Naive thymus-derived CD8-positive, alpha-beta T cell (primary cell): ENCODE measurements around the gene BBX. TPM values are rescaled to one million over a fixed set of nuclear protein-coding genes. Genes with fewer than 3 reads are reported as not detected.
"Not testable (repeated sequence)": the region's sequence is repeated elsewhere in the genome, so short reads cannot be mapped to it uniquely, and the experiment has no call there.

Experiments used
- ATAC-seq, 2 donors: fragments of 150-1000 bp; cut with Tn5 transposase in 1 of 2; sonication (Bioruptor Pico), chemical (Tn5 transposase) in 1 of 2; 1 replicate in 1 of 2; 2 replicates in 1 of 2; pipeline ENCODE4 v1.10.0; 2021; ENCODE audit warnings: mild to moderate bottlenecking in 2 of 2, moderate library complexity in 2 of 2
- POLR2A ChIA-PET: fragments of 350-600 bp; sonication (Branson Sonifier 250); formaldehyde crosslinking; loops from one replicate; lab custom pipeline; 2021; ENCODE audit warnings: antibody characterized with exemption; lab: Charles Lee
- DNase-seq, 10 donors: peaks; one replicate each; pipeline versions ENCODE4 v3.0.0 to v3.0.0-alpha.2; 2020 to 2022
- H3K27ac Mint-ChIP-seq, 10 donors: one replicate each; pipeline ENCODE4 v1.8.0; 2020 to 2022; ENCODE audit warnings: mild to moderate bottlenecking in 10 of 10, mixed read lengths in 10 of 10, moderate library complexity in 4 of 10, inconsistent platforms in 1 of 10
- H3K27me3 Mint-ChIP-seq, 5 donors: one replicate each; pipeline ENCODE4 v1.8.0; 2021 to 2022; ENCODE audit warnings: mixed read lengths in 5 of 5
- H3K36me3 Mint-ChIP-seq, 3 donors: one replicate each; pipeline ENCODE4 v1.8.0; 2020 to 2022; ENCODE audit warnings: mixed read lengths in 3 of 3, mild to moderate bottlenecking in 2 of 3, inconsistent platforms in 1 of 3
- H3K4me1 Mint-ChIP-seq, 4 donors: one replicate each; pipeline ENCODE4 v1.8.0; 2021 to 2022; ENCODE audit warnings: mixed read lengths in 4 of 4
- H3K4me3 Mint-ChIP-seq, 10 donors: one replicate each; pipeline ENCODE4 v1.8.0; 2020 to 2022; ENCODE audit warnings: mild to moderate bottlenecking in 10 of 10, mixed read lengths in 10 of 10, moderate library complexity in 6 of 10, inconsistent platforms in 1 of 10
- H3K9me3 Mint-ChIP-seq, 9 donors: one replicate each; pipeline ENCODE4 v1.8.0; 2020 to 2022; ENCODE audit warnings: mixed read lengths in 9 of 9, mild to moderate bottlenecking in 3 of 9, inconsistent platforms in 1 of 9, moderate library complexity in 1 of 9
- polyA plus RNA-seq, 3 donors: library from polyadenylated mRNA; unstranded; fragments of 300-500 nt; fragmentation: Illumina TruSeq; gene quantifications; one replicate each; pipeline ENCODE4 v1.2.3, GENCODE V29; 2021
- total RNA-seq, 8 experiments: library from RNA in 2 of 8; stranded (reverse) in 2 of 8; gene quantifications; one replicate each; pipeline ENCODE4 v1.2.3 and lab custom pipeline; 2021 to 2026

Gene BBX
- total and polyA plus RNA-seq, 5 experiments from 2014 or later, result 86.9 to 95.4 (median 93.2) TPM

DNA sequence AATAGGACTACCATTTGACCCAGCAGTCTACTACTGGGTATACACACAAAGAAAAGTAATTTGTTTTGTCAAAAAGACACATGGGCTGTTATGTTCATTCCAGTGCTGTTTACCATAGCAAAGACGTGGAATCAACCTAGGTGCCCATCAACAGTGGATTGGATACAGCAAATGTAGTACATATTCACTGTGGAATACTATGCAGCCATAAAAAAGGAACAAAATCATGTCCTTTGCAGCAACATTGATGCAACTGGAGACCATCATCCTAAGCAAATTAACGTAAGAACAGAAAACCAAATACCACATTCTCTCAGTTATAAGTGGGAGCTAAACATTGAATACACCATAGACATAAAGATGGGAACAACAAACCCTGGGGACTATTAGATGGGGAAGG is 25.8 kb downstream of the BBX start:
- Mint-ChIP-seq H3K27me3 (no peaks in the 10 kb centered on the region), H3K9me3 (peaks cover 0 to 4% (median 2%) of the 10 kb centered on the region in 9 donors), H3K4me1 (peaks cover 23 to 54% (median 29%) of the 10 kb centered on the region in 4 donors), H3K4me3 (no peak overlapping the region), H3K36me3 (peaks cover 8 to 30% (median 18%) of the 10 kb centered on the region in 3 donors), H3K27ac (no peak overlapping the region)
- DNase-seq, result no peak
- no peak for ATAC-seq
- POLR2A ChIA-PET, result no interaction called here

DNA sequence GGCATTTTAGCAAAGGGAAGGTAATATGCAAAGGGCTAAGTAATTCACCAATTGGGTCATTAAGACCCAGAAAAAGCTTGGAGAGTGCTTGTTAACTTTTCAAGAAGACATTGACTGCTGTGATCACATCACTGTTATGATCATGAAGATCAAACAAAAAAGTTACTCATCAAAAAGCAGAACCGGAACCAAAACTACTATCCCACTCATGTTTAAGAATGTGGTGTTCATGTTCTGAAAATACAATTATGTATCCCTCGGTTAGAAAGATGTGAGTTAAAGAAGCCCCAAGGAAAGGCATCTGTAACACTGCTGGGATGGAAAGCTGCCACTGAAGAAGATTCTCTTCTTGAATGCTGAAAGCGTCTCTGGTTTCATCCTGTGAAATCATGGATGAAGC is 32.6 kb downstream of the BBX start:
- DNase-seq (no peak), ATAC-seq (no peak)
- Mint-ChIP-seq H3K36me3 (peaks cover 0 to 20% (median 4%) of the 10 kb centered on the region in 3 donors), H3K4me3 (no peak overlapping the region), H3K27ac (peak overlapping the region in 1 of 10 donors; percentile 26), H3K4me1 (peaks cover 24 to 50% (median 44%) of the 10 kb centered on the region in 4 donors), H3K27me3 (no peaks in the 10 kb centered on the region), H3K9me3 (no peaks in the 10 kb centered on the region)
- POLR2A ChIA-PET, result no interaction called here

DNA sequence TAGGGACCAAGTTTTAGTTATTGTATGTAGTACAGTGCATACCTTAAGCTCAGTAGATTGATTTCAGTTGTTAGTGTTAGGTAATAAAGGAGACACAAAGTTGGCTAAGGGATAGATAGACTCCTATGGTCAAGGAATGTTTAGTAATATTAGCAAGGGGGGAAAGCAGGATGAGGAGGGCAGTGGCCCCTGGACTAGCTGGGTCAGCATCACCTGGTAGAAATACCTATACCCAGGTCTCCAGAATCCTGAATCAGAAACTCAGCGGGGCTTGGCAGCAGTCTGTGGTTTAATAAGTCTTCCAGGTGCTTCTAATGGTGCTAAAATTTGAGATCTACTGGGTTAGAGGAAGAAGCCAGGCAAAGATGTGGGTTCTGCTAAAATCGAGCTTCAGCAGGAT is 35.0 kb downstream of the BBX start:
- peaks cover 26 to 56% (median 54%) of the 10 kb centered on the region in 4 donors for H3K4me1 Mint-ChIP-seq
- peak overlapping the region in 3 of 10 donors; percentile 7 to 43 (median 15) for H3K27ac Mint-ChIP-seq
- ATAC-seq (no peak), DNase-seq (no peak)
- H3K27me3 Mint-ChIP-seq, result no peaks in the 10 kb centered on the region
- peak overlapping the region in 1 of 10 donors; percentile 9 for H3K4me3 Mint-ChIP-seq
- H3K9me3 Mint-ChIP-seq, result no peaks in the 10 kb centered on the region
- POLR2A ChIA-PET, result no interaction called here
- H3K36me3 Mint-ChIP-seq, result peaks cover 0 to 12% (median 1%) of the 10 kb centered on the region in 3 donors

DNA sequence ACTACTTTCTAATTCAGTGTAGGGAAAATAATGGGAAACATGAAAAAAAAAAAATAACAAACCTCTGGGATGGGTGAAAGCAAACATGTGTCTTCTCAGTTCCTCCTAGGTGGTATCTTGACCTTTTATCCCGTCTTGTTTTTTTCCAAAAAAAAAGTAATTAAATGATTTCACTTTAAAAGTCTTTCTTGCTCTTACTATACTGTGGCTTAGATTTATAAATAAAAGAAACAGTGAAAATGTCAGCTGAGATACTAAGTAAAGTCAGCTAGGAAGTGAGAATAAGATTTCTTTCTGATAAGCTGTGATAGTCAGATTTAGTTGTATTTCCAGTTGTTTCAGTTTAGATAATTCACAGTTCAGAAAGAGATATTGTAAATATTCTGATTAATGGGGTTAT is 37.4 kb downstream of the BBX start:
- ATAC-seq (no peak), DNase-seq (no peak)
- peak overlapping the region in 4 of 10 donors; percentile 15 to 51 (median 23) for H3K27ac Mint-ChIP-seq
- H3K4me1 Mint-ChIP-seq, result peaks cover 26 to 55% (median 48%) of the 10 kb centered on the region in 4 donors
- POLR2A ChIA-PET, result no interaction called here
- no peak overlapping the region for H3K4me3 Mint-ChIP-seq
- peaks cover 0 to 6% (median 1%) of the 10 kb centered on the region in 3 donors for H3K36me3 Mint-ChIP-seq
- H3K9me3 Mint-ChIP-seq, result no peaks in the 10 kb centered on the region
- H3K27me3 Mint-ChIP-seq, result no peaks in the 10 kb centered on the region

DNA sequence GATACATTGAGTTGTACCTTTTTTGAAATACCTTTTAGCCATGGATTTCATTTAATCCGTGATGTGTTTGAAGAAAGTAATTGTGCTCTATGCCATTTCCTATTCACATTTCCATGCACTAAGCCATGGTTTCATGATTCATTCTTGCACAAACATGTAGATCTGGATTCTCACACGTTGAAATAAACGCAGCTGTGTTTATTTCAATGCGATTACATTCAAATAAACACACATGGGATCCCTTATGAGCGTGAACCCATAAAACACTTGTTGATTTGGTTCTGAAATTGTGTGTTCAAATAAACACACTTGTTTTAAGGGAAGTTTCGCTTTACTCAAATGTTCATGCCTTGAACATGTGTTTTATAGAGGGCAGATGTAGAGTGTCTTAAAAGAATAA is 39.2 kb downstream of the BBX start:
- ATAC-seq, result no peak
- Mint-ChIP-seq H3K27me3 (no peaks in the 10 kb centered on the region), H3K4me1 (peaks cover 26 to 60% (median 50%) of the 10 kb centered on the region in 4 donors), H3K9me3 (no peaks in the 10 kb centered on the region), H3K4me3 (no peak overlapping the region), H3K27ac (peak overlapping the region in 1 of 10 donors; percentile 48), H3K36me3 (peaks cover 0 to 3% (median 1%) of the 10 kb centered on the region in 3 donors)
- POLR2A ChIA-PET, result no interaction called here
- DNase-seq, result no peak

DNA sequence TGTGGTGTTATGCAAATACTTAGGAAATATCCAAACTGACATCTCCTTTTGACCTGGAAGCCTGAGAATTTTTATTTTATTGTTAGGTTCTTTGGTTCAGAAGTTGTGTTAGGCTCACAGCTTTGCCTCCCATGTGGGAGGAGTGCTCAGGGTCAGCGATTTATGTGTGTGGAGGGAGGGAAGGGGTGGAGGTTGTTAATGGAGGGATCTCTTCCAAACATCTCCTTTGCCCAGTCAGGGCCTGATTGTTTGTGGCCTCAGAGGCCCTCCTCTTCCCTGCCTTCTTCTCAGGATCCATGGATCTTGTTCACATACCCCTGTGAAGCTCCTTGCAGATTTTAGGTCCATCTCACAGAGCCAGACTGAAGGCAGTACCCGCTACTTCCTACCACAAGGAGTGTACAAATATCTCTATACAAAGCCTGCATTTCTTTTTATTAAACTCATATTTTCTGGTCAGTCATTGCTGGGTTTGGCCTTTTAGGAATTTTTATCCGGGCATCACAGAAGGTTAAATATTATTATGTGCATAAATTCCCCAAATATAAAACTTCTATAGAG is 40.3 kb downstream of the BBX start:
- ATAC-seq (peak in 1 of 2 donors; percentile 40), DNase-seq (no peak)
- Mint-ChIP-seq H3K27me3 (no peaks in the 10 kb centered on the region), H3K4me3 (peak overlapping the region in 1 of 10 donors; percentile 14), H3K36me3 (peaks cover 0 to 3% (median 1%) of the 10 kb centered on the region in 3 donors), H3K4me1 (peaks cover 22 to 62% (median 48%) of the 10 kb centered on the region in 4 donors), H3K9me3 (no peaks in the 10 kb centered on the region), H3K27ac (peak overlapping the region in 1 of 10 donors; percentile 49)
- POLR2A ChIA-PET, result interaction anchor here (0.8 kb wide), 1 partner anchor 39 kb away, joined by 3 read pairs; no protein-coding TSS in a partner anchor

DNA sequence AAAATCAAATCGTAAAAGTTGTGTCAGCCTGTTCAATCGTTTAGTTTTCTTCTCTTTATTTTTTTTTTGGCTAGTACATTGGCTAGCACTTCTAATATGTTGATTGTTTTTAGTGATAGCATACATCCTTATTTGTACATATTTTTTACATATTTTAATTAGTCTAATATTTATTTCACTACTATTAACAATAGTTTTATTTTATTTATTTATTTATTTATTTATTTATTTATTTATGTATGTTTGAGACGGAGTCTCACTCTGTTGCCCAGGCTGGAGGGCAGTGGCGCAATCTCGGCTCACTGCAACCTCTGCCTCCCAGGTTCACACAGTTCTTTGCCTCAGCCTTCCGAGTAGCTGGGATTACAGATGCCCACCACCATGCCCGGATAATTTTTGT is 42.5 kb downstream of the BBX start:
- H3K9me3 Mint-ChIP-seq, H3K27ac Mint-ChIP-seq, DNase-seq, ATAC-seq, H3K27me3 Mint-ChIP-seq, H3K36me3 Mint-ChIP-seq, H3K4me3 Mint-ChIP-seq, POLR2A ChIA-PET: not testable (repeated sequence)
- peaks cover 11 to 52% (median 40%) of the 10 kb centered on the region in 4 donors for H3K4me1 Mint-ChIP-seq

DNA sequence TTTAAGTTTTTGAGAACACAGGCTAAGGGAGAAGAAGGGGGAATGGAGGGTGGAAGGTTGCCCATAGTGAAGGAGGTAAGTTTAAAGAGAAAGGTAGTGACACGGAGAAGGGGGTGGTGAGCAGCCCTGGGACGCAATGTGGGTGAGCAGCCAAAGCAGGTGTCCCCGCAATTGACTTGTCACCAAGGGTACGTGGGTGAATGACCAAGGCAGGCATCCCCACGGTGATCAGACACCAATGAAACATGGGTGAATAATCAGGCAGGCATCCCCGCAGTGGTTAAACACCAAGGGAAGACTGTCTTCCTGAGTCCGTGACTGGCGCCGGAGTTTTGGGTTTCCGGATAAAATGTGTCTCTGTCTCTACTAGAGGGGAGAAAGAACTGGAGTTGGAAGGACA is 48.3 kb downstream of the BBX start:
- Mint-ChIP-seq H3K4me3 (peak overlapping the region in 1 of 10 donors; percentile 7), H3K27ac (peak overlapping the region in 4 of 10 donors; percentile 0 to 89 (median 41)), H3K4me1 (peaks cover 15 to 48% (median 33%) of the 10 kb centered on the region in 4 donors)
- ATAC-seq, H3K9me3 Mint-ChIP-seq, H3K27me3 Mint-ChIP-seq, POLR2A ChIA-PET, DNase-seq, H3K36me3 Mint-ChIP-seq: not testable (repeated sequence)

DNA sequence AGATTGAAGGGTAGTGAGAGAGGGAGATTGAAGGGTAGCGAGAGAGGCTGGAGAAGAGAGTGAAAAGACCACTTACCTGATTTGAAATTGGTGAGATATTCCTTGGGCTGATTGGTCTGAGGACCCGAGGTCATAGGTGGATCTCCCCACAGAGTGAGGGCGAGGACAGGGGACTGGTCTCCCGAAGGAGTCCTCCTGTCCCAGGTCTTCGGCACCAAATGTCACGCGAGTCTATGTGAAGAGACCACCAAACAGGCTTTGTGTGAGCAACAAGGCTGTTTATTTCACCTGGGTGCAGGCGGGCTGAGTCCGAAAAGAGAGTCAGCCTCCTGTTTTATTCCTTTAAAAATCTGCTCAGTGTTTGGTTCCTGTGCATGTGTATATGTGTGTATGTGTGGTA is 48.7 kb downstream of the BBX start:
- H3K9me3 Mint-ChIP-seq, H3K36me3 Mint-ChIP-seq, ATAC-seq, H3K4me3 Mint-ChIP-seq, DNase-seq, POLR2A ChIA-PET, H3K27me3 Mint-ChIP-seq: not testable (repeated sequence)
- peaks cover 15 to 45% (median 31%) of the 10 kb centered on the region in 4 donors for H3K4me1 Mint-ChIP-seq
- peak overlapping the region in 3 of 10 donors; percentile 0 to 89 (median 74) for H3K27ac Mint-ChIP-seq

DNA sequence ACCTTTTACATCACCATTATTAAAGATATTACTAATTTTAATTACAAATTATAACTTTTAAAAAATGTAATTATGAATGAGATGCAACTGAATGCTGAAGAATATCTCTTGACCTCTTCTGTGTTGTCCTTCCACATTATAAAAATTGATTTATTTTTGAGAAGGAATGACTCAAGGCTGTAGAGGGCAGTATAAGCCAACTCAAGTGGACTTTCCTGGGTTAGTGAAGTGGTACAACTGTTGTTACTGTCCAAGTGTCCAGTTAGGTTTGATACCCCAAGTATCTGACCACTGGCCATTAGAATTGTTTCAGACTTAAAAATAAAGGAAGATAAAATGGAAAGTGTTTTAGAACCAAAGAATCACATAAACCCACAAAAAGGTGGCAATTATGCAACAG is 51.9 kb downstream of the BBX start:
- DNase-seq (no peak), ATAC-seq (no peak)
- Mint-ChIP-seq H3K27ac (no peak overlapping the region), H3K36me3 (peaks cover 0 to 16% (median 0%) of the 10 kb centered on the region in 3 donors), H3K4me1 (peaks cover 25 to 45% (median 40%) of the 10 kb centered on the region in 4 donors), H3K9me3 (no peaks in the 10 kb centered on the region), H3K27me3 (no peaks in the 10 kb centered on the region), H3K4me3 (no peak overlapping the region)
- POLR2A ChIA-PET, result no interaction called here

DNA sequence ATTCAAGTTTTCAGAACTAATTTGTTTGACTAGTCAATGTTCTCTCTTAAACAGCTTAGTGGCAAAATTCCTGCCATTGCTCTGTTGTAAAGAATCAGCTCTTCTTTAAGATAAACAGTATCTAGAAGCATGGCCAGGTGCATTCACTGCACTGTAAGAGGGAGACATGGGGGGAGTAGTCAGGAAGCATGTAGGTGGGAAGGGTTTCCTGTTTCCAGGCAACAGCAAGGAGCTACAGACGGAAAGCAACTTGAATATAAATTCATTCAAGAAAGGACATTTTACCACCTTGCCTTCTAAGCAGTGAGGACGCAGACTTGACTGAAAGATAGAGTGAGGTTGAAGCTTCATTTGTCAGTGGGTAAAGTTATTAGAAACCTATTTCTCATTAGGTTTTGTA is 55.3 kb downstream of the BBX start:
- peaks cover 0 to 13% (median 0%) of the 10 kb centered on the region in 3 donors for H3K36me3 Mint-ChIP-seq
- ATAC-seq, result peak in 1 of 2 donors; percentile 20
- H3K27me3 Mint-ChIP-seq, result no peaks in the 10 kb centered on the region
- H3K27ac Mint-ChIP-seq, result peak overlapping the region in 9 of 10 donors; percentile 1 to 75 (median 11)
- no peak for DNase-seq
- H3K4me1 Mint-ChIP-seq, result peaks cover 17 to 33% (median 31%) of the 10 kb centered on the region in 4 donors
- peak overlapping the region in 1 of 10 donors; percentile 38 for H3K4me3 Mint-ChIP-seq
- POLR2A ChIA-PET, result no interaction called here
- H3K9me3 Mint-ChIP-seq, result no peaks in the 10 kb centered on the region

DNA sequence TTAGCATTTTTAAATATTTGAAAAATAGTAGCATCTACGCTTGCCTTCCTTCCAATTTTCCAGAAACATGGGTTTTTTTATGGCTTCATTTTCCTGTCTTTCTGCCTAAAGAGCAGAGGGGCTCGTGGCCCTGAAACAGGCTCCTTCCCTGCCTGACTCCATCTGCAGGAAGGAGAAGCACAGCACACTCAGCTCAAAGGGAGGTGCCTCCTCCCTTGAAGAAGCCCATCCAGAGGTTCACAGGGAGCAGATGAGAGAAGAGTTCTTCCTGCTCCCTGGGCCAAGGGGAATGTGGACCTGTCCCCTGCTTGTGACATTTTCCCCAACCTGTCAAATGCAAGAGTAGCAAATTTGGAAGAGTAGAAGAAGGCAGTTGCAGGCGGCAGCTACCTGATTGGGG is 55.8 kb downstream of the BBX start:
- no peak overlapping the region for H3K4me3 Mint-ChIP-seq
- peaks cover 17 to 33% (median 31%) of the 10 kb centered on the region in 4 donors for H3K4me1 Mint-ChIP-seq
- DNase-seq, result no peak
- ATAC-seq, result no peak
- no peaks in the 10 kb centered on the region for H3K9me3 Mint-ChIP-seq
- no peaks in the 10 kb centered on the region for H3K27me3 Mint-ChIP-seq
- peaks cover 0 to 13% (median 0%) of the 10 kb centered on the region in 3 donors for H3K36me3 Mint-ChIP-seq
- POLR2A ChIA-PET, result interaction anchor here (0.9 kb wide), 1 partner anchor 54 kb away, joined by 3 read pairs; no protein-coding TSS in a partner anchor
- H3K27ac Mint-ChIP-seq, result peak overlapping the region in 5 of 10 donors; percentile 3 to 41 (median 11)

DNA sequence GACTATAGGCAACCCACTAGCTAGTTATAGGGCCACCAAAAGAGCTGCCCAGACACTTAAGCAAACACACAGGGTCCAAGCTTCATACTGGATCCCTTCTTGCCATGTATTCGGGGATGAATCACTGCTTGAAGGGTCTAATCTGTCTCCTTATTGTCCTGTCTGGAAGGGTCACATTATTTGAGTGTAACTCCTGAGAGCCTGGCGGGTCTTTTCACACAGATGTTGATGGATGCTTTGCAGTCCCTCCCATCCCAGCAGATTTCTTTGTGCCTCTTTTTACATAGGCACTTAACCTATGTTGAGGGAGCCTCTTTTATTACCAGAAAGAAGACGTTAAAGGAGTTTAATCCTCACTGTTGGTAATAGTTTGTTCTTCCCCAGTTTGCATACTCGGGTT is 56.6 kb downstream of the BBX start:
- Mint-ChIP-seq H3K27me3 (no peaks in the 10 kb centered on the region), H3K36me3 (peaks cover 0 to 10% (median 0%) of the 10 kb centered on the region in 3 donors), H3K9me3 (no peaks in the 10 kb centered on the region), H3K27ac (peak overlapping the region in 1 of 10 donors; percentile 27), H3K4me1 (peaks cover 17 to 33% (median 31%) of the 10 kb centered on the region in 4 donors), H3K4me3 (no peak overlapping the region)
- POLR2A ChIA-PET, result interaction anchor here (0.9 kb wide), 1 partner anchor 55 kb away, joined by 3 read pairs; no protein-coding TSS in a partner anchor
- ATAC-seq (no peak), DNase-seq (no peak)
